Measurements from ENCODE around the gene FBXO48. TPM values are rescaled to one million over a fixed set of nuclear protein-coding genes. Genes with fewer than 3 reads are reported as not detected.
"Not testable (repeated sequence)": the region's sequence is repeated elsewhere in the genome, so short reads cannot be mapped to it uniquely, and the experiment has no call there.

Gene FBXO48
- total RNA-seq, 2 experiments from 2014 or later = 1.5 to 6.8 TPM

DNA sequence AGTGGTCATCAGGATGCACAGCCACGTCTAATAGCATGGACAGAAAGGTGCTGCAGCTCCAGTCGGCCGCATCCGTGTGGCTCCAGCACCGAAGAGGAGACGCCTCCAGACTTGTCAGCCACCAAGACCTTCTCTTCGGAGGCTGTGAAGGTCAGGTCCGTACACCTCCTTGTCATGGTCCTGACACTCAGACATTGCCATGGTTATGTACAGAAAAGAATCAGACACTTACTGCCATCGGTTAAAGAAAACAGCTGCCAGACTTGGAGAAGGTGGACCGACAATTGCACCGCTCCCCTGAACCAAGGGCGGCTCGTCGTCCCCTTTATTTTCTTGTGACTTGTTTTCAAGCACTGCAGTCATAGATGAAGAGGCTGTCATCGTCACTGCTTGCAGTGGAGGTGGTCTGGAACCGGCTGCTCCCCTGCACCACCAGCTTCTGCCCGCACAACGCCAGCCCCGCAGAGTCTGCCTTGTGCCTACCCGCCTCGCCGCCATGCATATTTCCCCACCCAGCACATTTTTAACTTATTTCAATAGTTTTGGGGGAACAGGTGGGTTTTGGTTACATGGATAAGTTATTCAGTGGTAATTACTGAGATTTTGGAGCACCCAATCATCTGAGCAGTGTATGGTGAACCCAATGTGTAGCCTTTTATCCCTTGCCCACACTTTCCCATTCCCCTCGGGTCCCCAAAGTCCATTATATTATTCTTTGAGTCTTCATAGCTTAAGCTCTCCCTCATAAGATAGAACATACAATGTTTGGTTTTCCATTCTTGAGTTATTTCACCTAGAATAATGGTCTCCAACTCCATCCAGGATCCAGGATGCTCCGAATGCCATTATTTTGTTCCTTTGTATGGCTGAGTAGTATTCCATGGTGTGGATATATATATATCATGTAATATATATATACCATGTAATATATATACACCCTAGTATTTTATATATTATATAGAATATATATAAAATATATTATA is 18.1 kb downstream of the FBXO48 start:
- no peak overlapping the region for H3K4me2 ChIP-seq (ENCODE audit: low read length)
- TF ChIP-seq, protein P1, sequence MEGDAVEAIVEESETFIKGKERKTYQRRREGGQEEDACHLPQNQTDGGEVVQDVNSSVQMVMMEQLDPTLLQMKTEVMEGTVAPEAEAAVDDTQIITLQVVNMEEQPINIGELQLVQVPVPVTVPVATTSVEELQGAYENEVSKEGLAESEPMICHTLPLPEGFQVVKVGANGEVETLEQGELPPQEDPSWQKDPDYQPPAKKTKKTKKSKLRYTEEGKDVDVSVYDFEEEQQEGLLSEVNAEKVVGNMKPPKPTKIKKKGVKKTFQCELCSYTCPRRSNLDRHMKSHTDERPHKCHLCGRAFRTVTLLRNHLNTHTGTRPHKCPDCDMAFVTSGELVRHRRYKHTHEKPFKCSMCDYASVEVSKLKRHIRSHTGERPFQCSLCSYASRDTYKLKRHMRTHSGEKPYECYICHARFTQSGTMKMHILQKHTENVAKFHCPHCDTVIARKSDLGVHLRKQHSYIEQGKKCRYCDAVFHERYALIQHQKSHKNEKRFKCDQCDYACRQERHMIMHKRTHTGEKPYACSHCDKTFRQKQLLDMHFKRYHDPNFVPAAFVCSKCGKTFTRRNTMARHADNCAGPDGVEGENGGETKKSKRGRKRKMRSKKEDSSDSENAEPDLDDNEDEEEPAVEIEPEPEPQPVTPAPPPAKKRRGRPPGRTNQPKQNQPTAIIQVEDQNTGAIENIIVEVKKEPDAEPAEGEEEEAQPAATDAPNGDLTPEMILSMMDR (conservative IDR thresholded peaks at IDR 0.05; ENCODE audit: low read length) = no peak
- no peak for TF ChIP-seq EZH2phosphoT487 (IDR thresholded peaks at IDR 0.05; ENCODE audit: borderline replicate concordance, low read depth, low read length)
- peaks cover 8% of the 10 kb centered on the region for H3K4me1 ChIP-seq (ENCODE audit: insufficient read depth, low read length, poor library complexity, severe bottlenecking)
- H4K20me1 ChIP-seq (ENCODE audit: insufficient read depth, low read length) = no peaks in the 10 kb centered on the region
- no peak for DNase-seq (ENCODE audit: low spot score)
- intact Hi-C loops (cut with micrococcal nuclease; ENCODE audit: unreplicated experiment) = loop anchor here (10.0 kb wide), 1 partner anchor 294 kb away; the partner anchor contains the start of gene PNO1
- no peaks in the 10 kb centered on the region for H3K9me2 ChIP-seq (ENCODE audit: insufficient read depth, low read length)
- H3K4me3 ChIP-seq (ENCODE audit: low read depth, low read length, poor library complexity, severe bottlenecking) = no peak overlapping the region
- H2AFZ ChIP-seq (ENCODE audit: low read length) = no peak overlapping the region
- H3K36me3 ChIP-seq (ENCODE audit: insufficient read depth, low read length) = no peaks in the 10 kb centered on the region
- ChIA-PET CTCF (ENCODE audit: unreplicated experiment) (no interaction called here), POLR2A (interaction anchor here (0.5 kb wide), 1 partner anchor 1849 kb away, joined by 3 read pairs; no protein-coding TSS in a partner anchor)
- H3K79me2 ChIP-seq (ENCODE audit: insufficient read depth, low read depth, low read length) = no peaks in the 10 kb centered on the region
- no TSS peak for BruUV-seq (replicated peaks)
- no peak overlapping the region for H3K27ac ChIP-seq (ENCODE audit: low read depth, low read length, poor library complexity, severe bottlenecking)
- H3K9me3 ChIP-seq (ENCODE audit: low read length) = no peaks in the 10 kb centered on the region

DNA sequence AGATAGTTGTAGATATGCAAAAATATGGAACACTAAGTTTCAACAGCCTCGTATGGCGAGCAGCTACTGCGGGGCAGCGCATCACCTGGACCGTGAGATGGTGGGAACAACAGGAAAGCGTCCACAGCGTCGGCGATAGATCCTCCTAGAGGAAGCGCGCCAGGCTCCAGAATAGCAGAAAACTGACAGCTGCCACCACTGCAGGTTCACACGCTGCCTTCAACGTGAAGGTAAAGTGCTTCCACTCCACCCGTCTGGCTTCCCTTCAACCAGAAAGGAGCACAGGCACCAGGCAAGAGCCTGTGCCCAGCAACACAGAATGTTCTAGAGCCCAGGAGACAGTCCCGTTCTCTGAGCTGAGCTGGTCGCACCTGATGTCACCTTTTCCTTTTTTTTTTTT is 20.0 kb downstream of the FBXO48 start:
- no TSS peak for BruUV-seq (replicated peaks)
- intact Hi-C loops (cut with micrococcal nuclease; ENCODE audit: unreplicated experiment) = loop anchor here (10.0 kb wide), 1 partner anchor 292 kb away; the partner anchor contains the start of gene PNO1
- Histone ChIP-seq H3K4me1 (ENCODE audit: insufficient read depth, low read length, poor library complexity, severe bottlenecking) (peaks cover 4% of the 10 kb centered on the region), H3K79me2 (ENCODE audit: insufficient read depth, low read depth, low read length) (no peaks in the 10 kb centered on the region), H3K4me3 (ENCODE audit: low read depth, low read length, poor library complexity, severe bottlenecking) (no peak overlapping the region), H3K27ac (ENCODE audit: low read depth, low read length, poor library complexity, severe bottlenecking) (no peak overlapping the region), H2AFZ (ENCODE audit: low read length) (no peak overlapping the region), H3K4me2 (ENCODE audit: low read length) (no peak overlapping the region), H4K20me1 (ENCODE audit: insufficient read depth, low read length) (no peaks in the 10 kb centered on the region), H3K36me3 (ENCODE audit: insufficient read depth, low read length) (no peaks in the 10 kb centered on the region), H3K9me2 (ENCODE audit: insufficient read depth, low read length) (no peaks in the 10 kb centered on the region), H3K9me3 (ENCODE audit: low read length) (no peaks in the 10 kb centered on the region)
- no peak for TF ChIP-seq EZH2phosphoT487 (IDR thresholded peaks at IDR 0.05; ENCODE audit: borderline replicate concordance, low read depth, low read length)
- TF ChIP-seq, protein P1 (conservative IDR thresholded peaks at IDR 0.05; ENCODE audit: low read length) = no peak
- ChIA-PET POLR2A (no interaction called here), CTCF (ENCODE audit: unreplicated experiment) (no interaction called here)
- DNase-seq (ENCODE audit: low spot score) = no peak

DNA sequence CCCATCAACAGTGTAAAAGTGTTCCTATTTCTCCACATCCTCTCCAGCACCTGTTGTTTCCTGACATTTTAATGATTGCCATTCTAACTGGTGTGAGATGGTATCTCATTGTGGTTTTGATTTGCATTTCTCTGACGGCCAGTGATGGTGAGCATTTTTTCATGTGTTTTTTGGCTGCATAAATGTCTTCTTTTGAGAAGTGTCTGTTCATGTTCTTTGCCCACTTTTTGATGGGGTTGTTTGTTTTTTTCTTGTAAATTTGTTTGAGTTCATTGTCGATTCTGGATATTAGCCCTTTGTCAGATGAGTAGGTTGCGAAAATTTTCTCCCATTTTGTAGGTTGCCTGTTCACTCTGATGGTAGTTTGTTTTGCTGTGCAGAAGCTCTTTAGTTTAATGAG is 20.7 kb downstream of the FBXO48 start:
- intact Hi-C loops (cut with micrococcal nuclease; ENCODE audit: unreplicated experiment) = loop anchor here (10.0 kb wide), 1 partner anchor 292 kb away; the partner anchor contains the start of gene PNO1
- H3K4me2 ChIP-seq (ENCODE audit: low read length); CTCF ChIA-PET (ENCODE audit: unreplicated experiment); H2AFZ ChIP-seq (ENCODE audit: low read length); POLR2A ChIA-PET; H3K9me2 ChIP-seq (ENCODE audit: insufficient read depth, low read length); H3K9me3 ChIP-seq (ENCODE audit: low read length); H3K4me1 ChIP-seq (ENCODE audit: insufficient read depth, low read length, poor library complexity, severe bottlenecking); H3K79me2 ChIP-seq (ENCODE audit: insufficient read depth, low read depth, low read length); H4K20me1 ChIP-seq (ENCODE audit: insufficient read depth, low read length); BruUV-seq (replicated peaks); H3K27ac ChIP-seq (ENCODE audit: low read depth, low read length, poor library complexity, severe bottlenecking); H3K4me3 ChIP-seq (ENCODE audit: low read depth, low read length, poor library complexity, severe bottlenecking); DNase-seq (ENCODE audit: low spot score); H3K36me3 ChIP-seq (ENCODE audit: insufficient read depth, low read length): not testable (repeated sequence)
